Measurements from ENCODE around the gene SMARCA2.

SMARCA2 gene

DNA sequence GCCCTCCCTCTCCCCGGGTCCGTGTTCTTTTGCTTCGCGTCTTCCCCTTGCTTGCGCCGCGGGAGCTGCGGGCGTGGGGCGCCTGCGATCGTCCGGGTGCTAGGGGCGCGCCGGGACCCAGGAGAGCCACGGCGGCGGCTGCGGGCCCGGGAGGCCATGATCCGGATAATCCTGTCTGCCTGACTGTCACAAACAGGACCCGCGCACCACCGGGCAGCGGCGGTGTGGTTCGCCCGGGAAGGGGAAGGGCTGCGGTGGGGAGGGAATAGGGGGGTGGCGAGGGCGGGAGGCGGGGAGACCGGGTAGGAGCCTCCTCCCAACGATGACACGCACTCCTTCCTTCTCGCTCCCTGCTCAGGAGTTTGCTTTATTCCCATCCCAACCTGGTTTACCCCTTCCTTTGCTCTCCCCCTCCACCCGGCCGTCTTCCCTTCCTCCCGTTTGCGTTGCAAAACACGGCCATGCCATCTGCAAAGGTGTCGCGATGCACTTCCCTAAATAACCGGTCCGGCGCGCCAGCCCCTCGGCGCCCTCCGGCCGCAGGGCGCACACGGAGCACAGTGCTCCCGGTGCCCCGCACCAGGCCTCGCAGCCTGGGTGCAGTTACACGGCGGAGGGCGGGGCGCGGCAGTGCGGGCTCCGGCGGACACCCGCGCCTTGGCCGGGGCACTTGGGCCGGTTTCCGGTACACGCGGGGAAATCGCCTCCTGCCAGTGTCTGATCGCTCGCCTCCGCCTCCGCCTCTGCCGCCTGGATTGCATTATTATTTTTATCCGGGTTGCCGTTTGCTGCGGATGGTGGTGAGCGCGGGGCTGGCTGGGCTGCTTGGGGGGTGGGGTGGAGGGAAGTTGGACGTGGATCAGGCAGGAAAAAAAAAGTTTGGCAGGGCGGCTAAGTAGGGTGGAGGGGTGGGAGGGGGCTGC is 1.5 kb downstream of the SMARCA2 start:
- DNase-seq (ENCODE audit: low read depth) = peak; percentile 42

DNA sequence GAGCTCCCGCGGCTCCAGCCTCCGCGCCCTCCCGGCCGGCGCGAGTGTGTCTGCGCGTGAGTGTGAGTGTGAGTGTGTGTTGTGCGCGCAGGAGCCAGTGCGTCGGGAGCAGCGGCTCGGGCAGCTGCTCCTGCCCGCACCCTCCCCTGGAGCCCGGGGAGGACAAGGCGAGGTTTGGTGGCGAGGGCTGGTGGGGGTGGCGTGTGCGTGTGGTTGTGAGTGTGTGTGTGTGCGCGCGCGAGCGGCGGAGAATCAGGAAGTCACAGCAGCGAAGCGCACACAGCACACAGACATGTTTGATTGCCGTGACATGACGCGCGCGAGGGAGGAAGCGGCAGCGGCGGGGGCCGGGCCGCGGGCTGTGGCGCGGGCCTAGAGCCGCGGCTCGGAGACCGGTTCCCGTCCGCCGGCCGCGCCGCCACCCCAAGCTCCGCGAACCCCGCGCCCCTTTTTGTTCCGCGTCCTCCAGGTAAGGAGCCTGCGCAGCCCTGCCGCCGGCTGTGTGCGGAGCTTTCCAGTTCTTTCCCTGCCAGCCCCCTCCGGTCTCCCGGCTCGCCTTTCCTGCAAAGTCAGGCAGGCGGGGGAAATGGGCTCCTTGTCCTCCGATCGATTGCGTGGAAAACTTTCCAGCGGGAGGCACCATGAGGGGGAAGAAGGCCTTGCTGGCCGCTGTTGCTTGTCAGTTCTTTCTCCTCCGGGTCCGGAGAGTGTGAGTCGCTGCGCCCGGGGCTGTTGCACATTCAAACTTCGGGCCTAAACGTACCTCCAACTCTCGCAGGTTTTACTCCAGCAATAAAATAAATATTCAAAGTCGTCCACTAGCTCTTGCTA is 2.4 kb downstream of the SMARCA2 start:
- DNase-seq (ENCODE audit: low read depth) = peak; percentile 72

DNA sequence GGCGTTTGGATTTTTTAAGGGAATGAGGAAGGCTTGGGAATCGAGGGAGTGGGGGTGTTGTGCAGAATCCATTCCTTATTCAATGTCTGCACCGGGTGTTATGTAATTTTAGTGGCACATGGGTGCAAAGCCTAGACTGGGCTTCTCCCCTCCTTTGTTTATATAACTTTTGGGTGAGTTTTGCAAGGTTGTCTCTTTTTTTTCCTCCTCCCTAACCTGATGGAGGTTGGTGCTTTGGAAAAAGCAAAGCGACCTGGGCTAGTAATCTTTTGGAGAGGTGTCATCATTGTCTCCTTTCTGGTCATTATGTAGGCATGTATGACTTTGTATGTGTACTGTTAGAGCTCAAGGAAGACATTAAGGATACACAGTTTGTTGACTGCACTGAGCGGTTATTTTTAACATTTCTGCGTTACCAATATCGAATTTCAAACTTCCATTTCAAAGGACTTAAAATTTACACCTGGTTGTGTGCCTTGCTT is 3.1 kb downstream of the SMARCA2 start:
- DNase-seq (ENCODE audit: low read depth) = no peak

DNA sequence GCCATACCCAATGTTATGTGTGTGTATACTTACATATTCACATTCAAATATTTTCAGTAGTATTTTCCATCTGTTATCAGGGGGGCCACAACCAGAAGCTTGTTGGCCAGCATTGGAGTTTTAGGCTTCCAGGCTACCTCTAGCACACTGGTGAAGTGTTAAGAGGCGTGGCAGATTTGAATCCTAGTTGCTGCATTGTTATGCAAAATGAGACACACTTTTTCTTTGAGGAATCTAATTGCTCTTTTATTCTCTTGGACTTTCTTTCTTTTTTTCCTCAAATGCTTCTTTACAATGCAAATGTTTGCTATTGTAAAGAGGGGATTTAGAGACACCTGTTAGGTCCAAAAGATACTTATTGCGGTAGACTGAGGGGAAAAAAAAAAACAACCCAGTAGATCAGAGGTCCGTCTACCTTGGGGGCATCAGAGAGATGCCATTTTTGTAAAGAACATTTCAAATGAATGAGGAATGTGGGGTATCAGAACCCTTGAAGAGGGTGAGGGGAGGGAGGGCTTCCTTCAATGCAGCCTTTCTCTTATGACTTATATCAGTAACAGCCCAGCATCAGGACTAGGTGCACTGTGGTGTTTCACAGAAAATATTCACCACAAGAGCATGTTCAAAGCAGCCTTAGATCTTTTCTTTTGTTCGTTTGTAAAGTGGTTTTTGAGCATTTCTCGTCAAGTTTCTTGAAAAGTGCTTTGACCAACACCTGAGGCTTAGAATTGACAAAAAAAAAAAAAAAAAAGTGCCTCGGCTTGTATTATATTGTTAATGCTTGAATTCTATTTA is 3.8 kb downstream of the SMARCA2 start:
- DNase-seq (ENCODE audit: low read depth) = no peak

DNA sequence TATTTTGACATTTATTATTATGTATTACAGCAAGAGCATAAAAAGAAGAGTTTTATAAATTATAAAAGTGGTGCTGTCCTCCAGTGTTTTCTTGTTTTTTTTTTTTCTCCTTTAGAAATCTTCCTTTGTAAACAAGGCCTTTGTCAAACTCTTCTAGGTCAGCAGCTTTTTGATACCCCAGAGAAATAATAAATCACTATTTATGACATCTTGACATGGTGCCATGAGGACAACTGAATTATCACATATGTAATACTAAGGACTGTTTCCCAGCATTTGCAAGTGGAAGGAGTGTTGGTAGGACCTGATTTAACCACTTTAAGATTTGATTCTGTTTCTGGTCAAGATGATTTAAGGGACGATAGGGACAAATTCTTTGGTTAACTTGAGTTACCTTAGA is 4.6 kb downstream of the SMARCA2 start:
- no peak for DNase-seq (ENCODE audit: low read depth)

DNA sequence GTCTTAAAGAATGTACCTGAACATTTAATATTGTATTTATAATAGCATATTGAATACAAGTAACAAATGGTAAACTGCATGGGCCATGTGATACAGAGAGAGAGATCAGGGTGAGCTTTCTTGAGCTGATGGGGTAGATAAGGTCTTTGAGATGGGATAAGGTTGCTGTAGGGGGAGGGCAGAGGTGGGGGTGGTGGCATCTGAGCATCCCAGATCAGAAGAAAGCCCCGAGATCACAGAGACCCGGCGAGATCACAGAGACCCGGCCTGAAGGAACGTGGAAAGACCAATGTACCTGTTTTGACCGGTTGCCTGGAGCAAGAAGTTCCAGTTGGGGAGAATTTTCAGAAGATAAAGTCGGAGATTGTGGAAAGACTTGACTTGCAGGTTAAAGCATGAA is 6.6 kb downstream of the SMARCA2 start:
- DNase-seq (ENCODE audit: low read depth) = no peak

DNA sequence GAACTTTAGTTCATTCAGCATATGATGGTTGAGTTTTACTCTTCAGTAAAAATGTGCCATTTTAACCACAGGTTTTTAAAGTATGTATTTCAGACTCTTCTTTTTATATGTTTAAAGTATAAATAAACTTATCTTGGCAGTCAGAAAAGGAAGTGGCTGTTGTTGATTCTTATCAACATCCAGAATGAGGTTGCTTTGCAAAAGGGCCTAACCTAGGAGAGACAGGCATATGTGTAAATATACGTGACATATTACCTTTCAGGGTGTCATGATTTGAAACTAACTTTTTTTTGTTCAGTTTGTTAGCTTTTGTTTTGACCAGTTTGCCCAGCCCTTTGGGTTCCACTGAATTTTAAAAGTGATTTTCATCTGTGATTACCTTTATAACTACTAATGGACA is 7.4 kb downstream of the SMARCA2 start:
- DNase-seq (ENCODE audit: low read depth) = no peak

DNA sequence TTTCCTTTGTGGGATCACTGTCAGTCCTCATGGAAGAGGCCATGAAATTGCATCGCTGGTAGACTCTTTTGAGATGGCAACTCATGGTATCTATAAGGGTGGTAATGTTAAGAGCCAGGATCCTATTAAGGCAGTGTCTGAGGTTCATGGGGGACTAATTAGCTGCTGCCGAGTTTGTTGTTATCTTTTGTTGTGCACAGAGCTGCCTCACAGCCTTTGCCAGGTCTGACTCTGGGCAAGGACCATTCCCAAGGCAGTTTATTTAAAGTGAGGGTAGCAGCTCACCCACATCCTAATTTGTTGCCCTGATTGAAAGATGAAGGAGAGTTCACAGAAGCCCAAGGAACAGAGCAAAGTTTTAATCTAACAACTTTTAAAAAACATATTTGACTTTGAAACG is 7.9 kb downstream of the SMARCA2 start:
- no peak for DNase-seq (ENCODE audit: low read depth)

DNA sequence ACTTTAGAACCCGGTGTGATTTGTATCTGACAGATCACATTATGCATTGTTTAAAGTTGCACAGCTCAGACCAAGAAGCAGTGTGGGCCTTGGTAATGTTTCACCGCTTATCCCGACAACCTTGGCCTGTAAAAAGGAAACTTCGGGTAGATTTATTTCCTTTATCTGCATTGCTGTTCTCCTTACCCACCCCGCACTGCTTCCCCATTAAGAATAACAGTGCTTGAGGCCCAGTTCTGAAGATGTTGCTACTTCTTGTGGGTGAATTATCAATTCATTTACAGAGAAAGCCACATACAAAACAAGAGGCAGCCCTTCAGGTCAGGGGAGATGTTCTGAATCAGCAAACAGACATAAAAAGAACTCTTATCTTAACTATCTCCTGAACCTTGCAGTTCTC is 8.4 kb downstream of the SMARCA2 start:
- no peak for DNase-seq (ENCODE audit: low read depth)

DNA sequence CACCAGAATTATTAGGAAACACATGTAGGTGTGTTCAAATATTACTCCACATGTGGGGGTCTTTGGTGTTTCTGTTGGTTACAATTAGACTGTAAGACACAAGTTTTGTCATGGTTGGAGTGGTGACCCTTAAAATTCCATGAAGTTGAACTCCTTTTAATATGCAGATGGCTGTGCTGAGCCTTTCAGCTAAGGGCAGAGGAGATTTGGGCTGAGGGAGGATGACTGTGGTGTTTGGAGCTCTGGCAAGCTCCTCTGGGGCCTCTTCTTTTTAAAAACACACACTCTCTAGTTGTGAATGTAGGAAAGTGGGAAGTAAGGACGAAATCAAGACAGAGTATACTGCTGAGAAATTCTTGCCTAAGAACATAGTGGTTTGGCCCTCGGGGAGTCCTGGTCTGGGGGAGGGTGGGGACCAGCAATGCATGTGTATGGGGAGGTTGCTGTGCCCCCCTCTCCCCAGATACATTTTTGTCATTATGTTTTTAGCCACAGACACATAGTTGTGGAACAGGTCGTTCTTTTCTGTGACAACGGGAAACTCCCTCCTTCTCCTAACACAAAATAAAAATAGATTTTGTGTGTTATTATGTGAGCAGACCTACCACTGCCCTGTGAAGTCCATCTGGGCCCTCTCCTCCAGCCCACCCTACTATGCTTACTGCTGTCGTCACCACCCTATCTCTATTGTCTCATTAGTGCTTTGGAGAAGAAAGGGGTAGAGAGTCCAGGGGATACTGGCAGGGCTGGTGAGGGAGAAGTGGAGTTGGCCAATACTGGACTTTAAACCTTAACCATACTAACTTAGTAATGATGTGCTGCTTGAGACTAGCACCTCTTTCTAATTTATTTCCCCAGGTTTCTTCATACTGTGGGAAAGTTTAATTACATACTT is 10.0 kb downstream of the SMARCA2 start:
- DNase-seq (ENCODE audit: low read depth) = no peak

DNA sequence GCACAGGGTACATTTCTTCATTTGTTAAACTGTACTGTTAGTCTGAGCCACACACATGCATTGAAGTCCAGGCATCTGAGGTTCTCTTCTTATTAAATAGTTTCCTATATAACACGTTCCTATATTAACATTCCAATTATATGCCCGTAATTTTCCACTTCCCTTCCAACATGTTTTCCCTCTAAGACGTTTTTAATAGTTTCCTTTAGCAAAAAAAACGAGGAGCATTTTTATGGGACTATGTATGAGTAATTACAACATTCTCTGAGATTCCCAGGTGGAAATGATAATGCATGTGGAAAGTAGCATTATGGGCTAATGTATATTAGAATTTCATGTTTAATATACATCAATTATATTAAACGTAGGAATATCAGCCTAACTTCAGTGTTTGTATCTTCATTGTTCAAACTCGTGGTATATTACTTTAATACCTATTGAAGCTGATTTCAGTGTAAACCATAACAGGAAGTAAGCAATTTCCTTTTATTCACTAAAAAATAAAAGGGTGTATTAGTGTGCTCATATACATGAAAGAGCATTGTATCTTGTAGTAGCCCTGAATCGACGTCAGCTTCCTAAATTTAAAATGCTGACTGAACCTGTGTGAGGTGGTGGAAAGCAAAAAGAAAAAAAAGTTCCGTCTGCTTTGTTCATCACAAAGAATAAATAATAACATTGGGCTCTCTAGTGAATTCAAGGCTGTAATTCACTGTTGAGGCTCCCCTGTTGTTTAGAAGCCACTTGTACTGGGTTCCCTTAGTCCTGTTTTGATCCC is 11.3 kb downstream of the SMARCA2 start:
- no peak for DNase-seq (ENCODE audit: low read depth)

DNA sequence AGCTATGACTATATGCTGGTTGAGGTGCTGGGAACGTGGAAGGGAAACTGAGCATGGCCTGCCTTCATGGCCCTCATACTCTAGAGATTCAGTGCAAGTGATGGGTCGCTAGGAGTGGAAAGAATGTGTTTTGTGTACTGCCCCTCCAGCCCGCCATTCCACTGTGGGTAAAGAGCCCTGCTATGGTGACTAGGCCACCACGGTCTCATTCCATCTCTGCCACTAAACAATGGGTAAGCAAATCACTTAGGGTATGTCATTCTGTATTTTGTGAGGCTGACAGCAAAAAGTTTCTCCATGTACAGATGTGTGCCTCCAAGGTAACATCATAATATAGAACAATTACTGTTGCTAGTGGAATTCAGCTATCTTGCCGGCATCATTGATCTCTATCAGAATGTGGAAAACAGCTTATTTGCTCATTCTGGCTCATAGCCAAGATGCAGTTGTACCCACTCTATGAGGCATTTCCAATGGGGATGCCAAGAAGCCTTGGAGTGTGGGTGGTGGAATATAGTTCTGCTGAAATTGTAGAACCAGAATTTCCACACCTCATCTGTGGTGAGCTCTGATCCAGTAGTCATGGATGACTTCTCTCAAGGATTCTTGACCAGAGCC is 12.5 kb downstream of the SMARCA2 start:
- no peak for DNase-seq (ENCODE audit: low read depth)

DNA sequence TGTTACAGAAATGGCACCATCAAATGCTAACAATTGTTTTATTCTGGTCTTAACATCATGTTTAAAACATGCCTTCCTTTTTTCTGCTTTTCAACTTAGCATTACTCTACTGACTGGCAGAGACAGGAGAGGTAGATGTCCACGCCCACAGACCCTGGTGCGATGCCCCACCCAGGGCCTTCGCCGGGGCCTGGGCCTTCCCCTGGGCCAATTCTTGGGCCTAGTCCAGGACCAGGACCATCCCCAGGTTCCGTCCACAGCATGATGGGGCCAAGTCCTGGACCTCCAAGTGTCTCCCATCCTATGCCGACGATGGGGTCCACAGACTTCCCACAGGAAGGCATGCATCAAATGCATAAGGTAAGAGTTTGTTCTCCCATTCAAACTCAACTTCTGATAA is 13.7 kb downstream of the SMARCA2 start:
- no peak for DNase-seq (ENCODE audit: low read depth)

DNA sequence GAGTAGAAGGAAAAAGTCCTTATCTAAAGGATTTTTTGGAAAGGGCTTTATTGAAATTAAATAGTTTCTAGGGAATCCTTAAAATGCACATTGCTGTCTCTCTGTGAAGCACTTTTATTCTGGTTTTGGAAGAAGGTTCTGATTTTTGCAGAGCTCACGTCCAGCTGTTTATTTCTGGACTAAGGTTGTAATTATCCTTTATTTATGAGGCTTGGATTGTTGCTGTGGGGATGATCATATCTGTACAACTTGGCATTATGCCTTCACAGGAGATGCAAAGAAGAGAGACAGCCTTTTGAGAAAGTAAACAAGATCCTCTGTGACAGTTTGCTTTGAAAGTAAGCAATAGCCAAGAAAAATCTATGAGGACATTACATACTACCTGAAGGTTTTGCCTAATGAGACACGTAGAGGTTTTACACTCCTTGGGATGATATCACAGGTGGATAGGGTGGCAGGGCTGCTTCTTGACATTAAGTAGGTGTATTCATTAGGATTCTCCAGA is 14.6 kb downstream of the SMARCA2 start:
- DNase-seq (ENCODE audit: low read depth) = no peak

DNA sequence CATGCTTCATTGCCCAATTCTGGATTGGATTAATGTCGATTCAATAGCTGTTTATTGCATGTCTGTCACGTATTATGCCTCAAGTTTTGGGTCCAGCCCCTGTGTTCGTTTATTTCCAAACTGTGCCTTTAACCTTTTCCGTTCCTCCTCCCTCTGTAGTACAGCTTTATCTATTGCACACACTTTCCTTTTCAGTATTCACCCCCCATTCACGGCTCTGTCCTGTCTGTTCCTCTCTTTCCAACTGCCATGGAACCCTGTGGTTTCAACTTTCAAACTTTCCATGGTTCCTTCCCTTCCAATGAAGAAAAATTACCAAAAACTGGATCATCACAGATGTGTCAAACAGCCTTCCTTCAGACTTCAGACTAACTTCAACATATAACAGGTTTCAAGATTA is 17.1 kb downstream of the SMARCA2 start:
- no peak for DNase-seq (ENCODE audit: low read depth)

DNA sequence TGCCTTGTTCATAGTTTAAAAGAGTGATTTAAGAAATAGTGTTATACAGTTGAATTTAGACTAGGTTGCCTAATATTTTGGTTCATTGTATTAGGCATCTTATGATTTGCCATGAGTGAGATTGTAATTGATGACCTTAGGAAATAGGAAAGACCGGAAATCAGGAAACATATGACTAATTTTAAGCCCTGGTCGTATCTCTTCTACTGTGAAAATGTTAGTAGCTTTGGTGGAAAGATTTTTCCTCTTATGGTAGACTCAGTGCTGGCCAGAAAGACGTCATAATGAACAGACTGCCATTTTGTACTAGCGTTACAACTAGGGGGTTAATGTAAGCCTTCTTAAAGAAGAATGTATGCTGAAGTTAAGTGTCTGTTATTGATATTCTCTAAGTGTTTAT is 21.7 kb downstream of the SMARCA2 start:
- no peak for DNase-seq (ENCODE audit: low read depth)

DNA sequence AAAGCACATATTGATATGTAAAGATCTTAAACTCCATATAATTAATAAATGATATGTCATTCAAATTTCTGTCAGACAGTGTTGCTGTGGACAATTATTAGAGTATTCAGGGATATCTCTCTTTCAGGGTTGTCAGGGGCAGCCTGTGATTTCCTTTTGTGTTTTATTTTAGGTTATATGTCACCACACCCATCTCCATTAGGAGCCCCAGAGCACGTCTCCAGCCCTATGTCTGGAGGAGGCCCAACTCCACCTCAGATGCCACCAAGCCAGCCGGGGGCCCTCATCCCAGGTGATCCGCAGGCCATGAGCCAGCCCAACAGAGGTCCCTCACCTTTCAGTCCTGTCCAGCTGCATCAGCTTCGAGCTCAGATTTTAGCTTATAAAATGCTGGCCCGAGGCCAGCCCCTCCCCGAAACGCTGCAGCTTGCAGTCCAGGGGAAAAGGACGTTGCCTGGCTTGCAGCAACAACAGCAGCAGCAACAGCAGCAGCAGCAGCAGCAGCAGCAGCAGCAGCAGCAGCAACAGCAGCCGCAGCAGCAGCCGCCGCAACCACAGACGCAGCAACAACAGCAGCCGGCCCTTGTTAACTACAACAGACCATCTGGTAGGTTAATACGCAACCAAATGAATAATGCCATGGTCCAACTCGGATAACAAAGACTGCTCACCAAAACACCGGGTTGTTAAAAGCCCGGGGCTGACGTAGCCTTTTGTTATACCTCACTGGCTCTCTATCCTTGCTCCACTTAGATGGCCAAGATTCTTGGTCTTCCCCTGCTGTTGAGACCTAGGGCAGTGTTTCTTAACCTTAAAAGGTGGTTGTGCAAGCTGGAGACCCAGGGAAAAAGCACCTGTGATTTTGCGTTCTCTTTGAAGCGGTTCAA is 24.4 kb downstream of the SMARCA2 start:
- DNase-seq (ENCODE audit: low read depth) = no peak

DNA sequence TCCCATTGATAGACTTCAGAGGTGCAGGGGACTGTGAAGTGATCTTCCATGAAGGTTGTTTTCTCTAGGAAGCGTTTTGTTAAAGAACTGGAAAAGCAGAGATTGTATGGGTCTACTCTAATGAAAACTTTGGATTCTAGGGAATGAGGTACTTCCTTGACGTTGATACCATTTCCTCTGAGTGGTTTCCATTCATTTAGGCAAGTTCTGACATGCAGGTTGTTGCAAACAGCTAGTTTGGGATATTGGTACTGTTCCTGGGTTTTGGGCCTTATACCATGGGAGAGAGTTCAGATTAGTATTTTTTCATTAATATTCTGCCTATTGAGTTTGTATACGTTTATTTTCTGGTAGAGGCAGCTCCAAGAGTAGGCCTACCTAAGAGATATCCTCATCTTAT is 25.7 kb downstream of the SMARCA2 start:
- DNase-seq (ENCODE audit: low read depth) = no peak

DNA sequence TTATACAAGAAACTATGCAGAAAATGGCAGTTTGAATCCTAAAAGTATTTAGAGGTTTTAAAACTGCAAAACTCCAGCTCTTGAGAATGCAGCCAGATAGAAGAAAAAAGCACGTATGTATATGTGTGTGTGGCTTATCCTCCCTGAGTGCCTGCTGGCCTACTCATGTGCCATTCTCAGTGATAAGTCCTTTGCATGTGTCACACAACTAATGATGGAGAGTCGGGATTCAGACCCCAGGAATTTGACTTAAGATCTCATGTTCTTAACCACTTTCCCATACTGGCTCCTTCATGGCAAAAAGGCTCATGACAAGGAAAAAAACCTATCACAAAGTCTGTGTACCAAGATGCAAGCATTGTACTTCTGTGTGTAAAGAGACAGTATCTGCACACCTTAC is 26.6 kb downstream of the SMARCA2 start:
- DNase-seq (ENCODE audit: low read depth) = no peak
